GM10847 (cell line): ENCODE results near the gene OR52A1.

ENCODE experiments used
- POLR2A ChIP-seq: IDR thresholded peaks from 2 replicates; pipeline ENCODE4 v1.6.1; 2011; ENCODE audit not compliant: insufficient read length; ENCODE audit errors: extremely low read depth

The OR52A1 gene

DNA sequence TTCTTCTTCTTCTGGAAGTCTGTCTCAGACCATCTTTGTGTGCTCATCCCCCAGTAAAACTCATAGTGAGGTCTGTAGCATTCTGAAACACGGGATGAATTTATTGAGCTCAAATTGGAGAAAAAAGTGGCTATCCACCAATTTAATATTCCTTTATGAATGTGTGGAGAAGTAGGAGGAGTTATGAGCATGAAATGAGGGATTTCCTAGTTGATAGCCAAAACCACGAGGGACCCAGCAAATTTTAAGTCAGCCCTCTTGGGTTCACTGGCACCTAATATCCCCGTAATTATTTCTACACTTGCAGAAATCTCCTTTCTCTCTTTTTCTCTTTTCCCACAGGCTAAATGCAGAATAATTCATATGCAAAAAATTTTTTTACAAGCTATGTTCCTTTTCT lies at the start of gene OR52A1:
TSS of gene OR52A1 (minus strand) at position 101 of the 400 bp plus-strand sequence. CDS start 2,388 bp downstream, outside the sequence.
- TF ChIP-seq POLR2A, result no peak

GRCh38 chr11:5203366-5203765 lies 48.8 kb upstream of the OR52A1 start:
- TF ChIP-seq POLR2A, result no peak

DNA sequence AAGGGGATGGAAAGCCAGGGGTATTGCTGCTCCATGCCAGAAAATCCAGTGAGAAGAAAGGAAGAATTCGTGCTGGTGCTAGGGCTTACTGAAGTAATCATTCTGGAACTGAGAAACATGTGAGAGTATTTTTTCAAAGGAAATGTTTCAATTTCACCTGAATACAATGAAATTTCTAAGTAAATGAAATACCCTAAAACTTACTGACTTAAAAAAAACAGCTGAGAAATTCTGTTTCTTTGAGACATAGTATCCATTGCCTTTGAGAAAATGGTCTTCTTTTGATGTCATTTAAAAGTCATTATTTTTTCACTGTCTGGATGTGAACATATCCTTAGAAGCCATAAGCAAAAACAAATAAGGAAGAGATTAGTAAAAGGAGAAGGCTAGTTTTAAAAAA lies 46.0 kb upstream of the OR52A1 start, which contains the start of gene OR51V1:
TSS of gene OR51V1 (minus strand) at position 101 of the 400 bp plus-strand sequence. CDS start at position 101, 0 bp downstream.
- no peak for TF ChIP-seq POLR2A

- TF ChIP-seq POLR2A, result no peak
Measured at GRCh38 chr11:5198285-5198684, 43.7 kb upstream of the OR52A1 start.

GRCh38 chr11:5197536-5197935 lies 43.0 kb upstream of the OR52A1 start:
- no peak for TF ChIP-seq POLR2A

DNA sequence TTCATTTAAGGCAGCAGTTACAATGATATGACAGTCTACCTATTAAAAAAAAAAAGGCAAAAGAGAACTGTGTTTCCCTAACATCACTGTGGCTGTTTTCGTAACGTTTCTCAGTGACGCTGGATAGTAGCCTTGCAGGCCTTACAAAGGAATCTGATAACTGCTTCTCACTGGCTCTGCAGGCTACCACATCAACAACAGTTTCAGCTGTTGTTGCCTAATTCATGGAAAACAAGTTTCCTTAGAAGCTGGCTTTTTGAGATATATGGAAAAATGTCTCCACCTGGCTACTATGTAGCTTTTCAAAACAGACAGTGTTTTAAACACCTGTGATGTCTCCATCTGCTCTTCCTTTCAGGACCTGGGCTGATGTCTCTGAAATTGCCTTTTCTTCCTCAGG lies 42.2 kb upstream of the OR52A1 start:
- TF ChIP-seq POLR2A, result no peak

- TF ChIP-seq POLR2A, result no peak
Measured at GRCh38 chr11:5196067-5196466, 41.5 kb upstream of the OR52A1 start.

GRCh38 chr11:5192738-5193137 lies 38.2 kb upstream of the OR52A1 start:
- TF ChIP-seq POLR2A, result no peak

GRCh38 chr11:5188201-5188600 lies 33.6 kb upstream of the OR52A1 start:
- no peak for TF ChIP-seq POLR2A

DNA sequence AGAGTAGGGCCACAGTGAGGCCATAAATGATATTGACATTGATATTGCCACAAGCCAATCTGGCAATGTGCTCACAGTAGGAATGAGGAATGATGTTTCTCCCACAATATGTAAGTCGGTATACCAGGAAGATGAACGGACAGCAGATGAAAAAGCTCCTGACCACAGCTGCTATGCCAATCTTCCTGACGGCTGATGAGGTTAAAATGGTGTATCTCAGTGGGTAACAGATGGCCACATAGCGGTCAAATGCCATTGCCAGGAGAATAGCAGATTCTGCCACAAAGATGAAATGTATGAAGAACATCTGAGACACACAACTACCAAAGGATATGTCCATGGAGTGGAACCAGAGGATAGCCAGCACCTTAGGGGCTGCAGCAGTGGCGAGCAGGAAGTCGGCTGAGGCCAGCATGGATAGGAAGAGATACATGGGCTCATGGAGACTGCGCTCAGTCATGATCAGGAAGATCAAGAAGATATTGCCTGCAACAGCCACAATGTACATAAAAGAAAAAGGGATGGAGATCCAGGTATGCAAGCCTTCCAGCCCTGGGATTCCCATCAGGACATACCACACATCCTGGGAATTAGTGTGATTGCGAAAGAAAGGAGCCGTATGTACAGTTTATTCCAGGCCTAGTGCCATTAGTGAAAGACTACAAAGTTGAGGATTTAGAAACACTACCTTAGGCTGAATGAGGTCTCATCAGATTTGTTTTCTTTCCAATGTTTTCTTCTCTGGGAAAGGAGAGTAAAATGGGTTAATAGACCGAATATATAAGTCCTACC lies 23.7 kb upstream of the OR52A1 start:
- no peak for TF ChIP-seq POLR2A

- no peak for TF ChIP-seq POLR2A
Measured at GRCh38 chr11:5174934-5175333, 20.4 kb upstream of the OR52A1 start.

DNA sequence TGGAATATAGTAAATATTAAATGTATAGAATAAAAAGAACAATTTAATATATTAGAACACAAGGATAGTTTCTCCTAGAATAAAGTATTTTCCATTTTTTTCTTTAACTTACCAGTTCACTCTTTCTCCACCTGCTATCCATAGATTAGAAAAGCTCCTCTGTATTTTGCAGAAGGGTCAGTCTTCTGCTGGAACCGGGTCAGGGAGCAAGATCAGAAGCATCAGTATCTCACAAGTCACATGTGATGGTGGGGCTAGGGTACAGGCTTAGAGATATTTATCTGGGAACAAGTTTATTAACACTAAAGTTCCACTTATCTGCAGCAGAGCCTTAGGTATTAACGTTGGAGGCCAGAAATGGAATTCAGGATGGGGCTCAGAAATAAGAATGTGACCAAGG lies 17.3 kb upstream of the OR52A1 start:
- no peak for TF ChIP-seq POLR2A

DNA sequence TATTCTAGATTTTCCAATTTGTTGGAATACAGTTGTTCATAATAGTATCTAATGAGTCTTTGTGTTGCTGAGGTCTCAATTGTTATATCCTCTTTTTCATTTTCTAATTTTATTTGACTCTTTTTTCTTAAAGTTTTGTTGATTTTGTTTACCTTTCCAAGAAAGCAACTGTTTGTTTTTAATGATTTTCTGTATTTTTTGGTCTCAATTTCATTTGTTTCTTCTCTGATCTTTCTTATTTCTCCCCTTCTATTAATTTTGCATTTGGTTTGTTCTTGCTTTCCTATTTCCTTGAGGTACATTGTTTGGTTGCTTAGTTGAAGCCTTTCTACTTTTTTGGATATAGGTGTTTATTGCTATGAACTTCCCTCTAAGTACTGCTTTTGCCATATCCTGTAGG lies 5.2 kb upstream of the OR52A1 start:
- no peak for TF ChIP-seq POLR2A

- no peak for TF ChIP-seq POLR2A
Measured at GRCh38 chr11:5153574-5154431, 754 bp downstream of the OR52A1 start.

DNA sequence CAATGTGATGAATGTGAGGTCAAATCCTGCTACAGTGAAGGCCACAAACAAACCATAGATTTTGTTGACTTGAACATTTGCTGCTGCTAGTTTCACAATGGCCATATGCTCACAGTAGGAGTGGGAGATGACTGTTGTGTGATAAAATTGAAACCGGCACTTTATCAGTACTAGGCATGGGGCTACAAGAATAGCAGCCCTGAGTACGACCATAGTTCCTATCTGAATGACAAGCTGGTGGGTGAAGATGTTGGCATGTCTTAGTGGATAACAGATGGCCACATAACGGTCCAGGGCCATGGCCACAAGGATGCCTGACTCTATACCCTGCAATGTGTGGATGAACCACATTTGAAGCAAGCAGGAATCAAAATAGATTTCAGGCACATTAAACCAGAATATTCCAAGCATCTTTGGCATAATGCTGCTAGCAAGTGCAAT lies 2.8 kb downstream of the OR52A1 start:
- TF ChIP-seq POLR2A, result no peak

DNA sequence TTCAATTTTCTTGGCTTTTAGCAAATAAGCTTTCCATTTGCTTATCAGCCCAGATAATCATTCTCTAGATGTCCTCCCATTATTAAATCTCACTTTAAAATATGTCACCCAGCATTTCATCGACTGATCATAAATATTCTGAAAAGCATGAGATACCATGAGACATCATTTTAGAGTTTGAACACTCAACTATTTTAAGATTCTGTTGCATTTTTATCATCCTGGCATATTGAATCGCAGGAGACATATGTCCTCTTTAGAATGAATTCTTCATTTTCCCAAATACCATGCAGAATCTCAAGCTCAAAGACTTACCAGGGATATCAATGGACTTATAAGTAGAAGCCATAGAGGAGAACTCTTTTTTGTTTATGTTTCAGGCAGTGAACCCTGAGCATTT lies 16.6 kb downstream of the OR52A1 start, which contains the start of gene OR52A5:
TSS of gene OR52A5 (minus strand) at position 361 of the 400 bp plus-strand sequence. CDS start 5,714 bp downstream, outside the sequence.
- no peak for TF ChIP-seq POLR2A
